ENCODE measurements around the gene TBC1D19. TPM values are rescaled to one million over a fixed set of nuclear protein-coding genes. Genes with fewer than 3 reads are reported as not detected.

TBC1D19 gene
- total and polyA plus RNA-seq, 9 of the 15 experiments (the other 6 are each of a cell fraction or from before 2014, with no cell fraction given), result 0.73 to 5.6 (median 3.7) TPM

GRCh38 chr4:26573389-26573794 lies 10.5 kb upstream of the TBC1D19 start:
- intact Hi-C loops (cut with micrococcal nuclease) (no loop called here), in situ Hi-C loops (cut with MboI) (no loop called here)
- no peaks in the 10 kb centered on the region for H3K27me3 ChIP-seq (ENCODE audit: control insufficient read depth in 2 of 2, insufficient read depth in 2 of 2, low read length in 2 of 2)
- no peaks in the 10 kb centered on the region for H3K9me1 ChIP-seq (ENCODE audit: control insufficient read depth, insufficient read depth, low read length)
- no peak overlapping the region for H3K4me3 ChIP-seq
- H3K27ac ChIP-seq (ENCODE audit: extremely low read depth, low read depth, low read length), result no peak overlapping the region
- ChIA-PET POLR2A (no interaction called here), CTCF (ENCODE audit: low intra/inter-chr PET ratio) (no interaction called here)
- ATAC-seq (no peak), DNase-seq (ENCODE audit: extremely low read depth in 1 of 4, low spot score in 3 of 4) (no peak), FAIRE-seq (no peak)
- H3K4me2 ChIP-seq (ENCODE audit: insufficient read depth, low read length), result no peak overlapping the region
- no peaks in the 10 kb centered on the region for H3K9me3 ChIP-seq (replicated peaks; ENCODE audit: control insufficient read depth, insufficient read depth, low read depth, low read length)
- H3K79me2 ChIP-seq (ENCODE audit: control insufficient read depth, insufficient read depth, low read length), result no peaks in the 10 kb centered on the region
- H3K4me1 ChIP-seq (replicated peaks in 1 of 2; ENCODE audit: control insufficient read depth in 2 of 2, insufficient read depth in 2 of 2, low read length in 2 of 2), result peaks cover 0 to 4% of the 10 kb centered on the region in 2 experiments; a peak in 2 of 5 replicates
- H3K36me3 ChIP-seq (ENCODE audit: control insufficient read depth, insufficient read depth, low read length), result no peaks in the 10 kb centered on the region
- TF ChIP-seq TOE1 (IDR thresholded peaks at IDR 0.05; ENCODE audit: borderline replicate concordance), result no peak
- no peak for TF ChIP-seq TOE1 (CRISPR knock-in tag; IDR thresholded peaks at IDR 0.05; ENCODE audit: borderline replicate concordance, low read depth)
- no peak for TF ChIP-seq AFF4 (CRISPR knock-in tag; IDR thresholded peaks at IDR 0.05)
- TF ChIP-seq HNRNPLL (IDR thresholded peaks at IDR 0.05; ENCODE audit: low read depth, low read length, poor library complexity, severe bottlenecking), result no peak
- no peak for TF ChIP-seq HNRNPL (IDR thresholded peaks at IDR 0.05; ENCODE audit: low read depth, low read length)
- TF ChIP-seq SMARCA5 (IDR thresholded peaks at IDR 0.05), result no peak
- TF ChIP-seq CHAMP1 (IDR thresholded peaks at IDR 0.05), result no peak
- H4K20me1 ChIP-seq (replicated peaks; ENCODE audit: control insufficient read depth, insufficient read depth, low read length), result no peaks in the 10 kb centered on the region
- no TSS peak for BruUV-seq (replicated peaks)
- no peak overlapping the region for H2AFZ ChIP-seq (ENCODE audit: low read depth, low read length)
- no peak overlapping the region for H3K9ac ChIP-seq (ENCODE audit: insufficient read depth in 1 of 2, low read depth in 2 of 2, low read length in 2 of 2)
- WGBS (ENCODE audit: insufficient coverage, low coverage, missing lambda C conversion rate), result 31% methylated on average over 1 of the region's 1 CpG
